Vagina (tissue), 2 donors: ENCODE measurements around the gene CBFA2T3. TPM values are rescaled to one million over a fixed set of nuclear protein-coding genes. Genes with fewer than 3 reads are reported as not detected.
A peak's percentile ranks its signal among the peaks of the same experiment; 100 is the strongest.

Experiments
- DNase-seq, 2 donors: peaks; one replicate each; pipeline ENCODE4 v3.0.0-alpha.2; 2017; ENCODE audit errors: extremely low spot score in 2 of 2
- H3K27ac ChIP-seq: fragments of 200-600 bp; sonication (generic); one replicate; pipeline ENCODE4 v1.5.1; 2019
- H3K27me3 ChIP-seq: fragments of 200-600 bp; sonication (generic); one replicate; pipeline ENCODE4 v1.5.1; 2019
- H3K36me3 ChIP-seq, 2 donors: fragments of 200-600 bp; sonication (generic); one replicate each; pipeline ENCODE4 v1.5.1; 2017 to 2019
- H3K4me1 ChIP-seq: fragments of 200-600 bp; sonication (generic); one replicate; pipeline ENCODE4 v1.5.1; 2019
- H3K4me3 ChIP-seq, 2 donors: fragments of 200-600 bp; sonication (generic); 1 replicate in 1 of 2; 2 replicates in 1 of 2; pipeline ENCODE4 v1.5.1; 2016 to 2019
- H3K9me3 ChIP-seq: fragments of 200-600 bp; sonication (generic); one replicate; pipeline ENCODE4 v1.5.1; 2019
- POLR2A ChIP-seq, 2 donors: fragments of 450-650 bp; IDR thresholded peaks; one replicate each; pipeline ENCODE4 v1.6.1; 2017; ENCODE audit warnings: antibody characterized with exemption in 2 of 2, mild to moderate bottlenecking in 2 of 2, moderate library complexity in 2 of 2
- POLR2AphosphoS5 ChIP-seq, 2 donors: sonication (generic); formaldehyde crosslinking; IDR thresholded peaks; one replicate each; pipeline ENCODE4 v1.9.0; 2017; ENCODE audit warnings: antibody characterized with exemption in 2 of 2, mild to moderate bottlenecking in 2 of 2, low read depth in 1 of 2; ENCODE audit not compliant: insufficient read depth in 1 of 2
- intact Hi-C: fragments of 100-400 bp; cut with DNase I; formaldehyde crosslinking; loops from one replicate; pipeline ENCODE4 v1.15.1; 2023
- total RNA-seq: library from RNA; depleted of rRNA; stranded (reverse); fragments of >200 nt; gene quantifications from one replicate; pipeline ENCODE4 v1.2.3, GENCODE V29; 2016
- TF ChIP-seq, protein P1 (sequence below), 3 experiments: fragments of 450-650 bp in 2 of 3; fragments of 200-600 bp in 1 of 3; sonication (generic) in 1 of 3; IDR thresholded peaks; one replicate each; pipeline ENCODE4 v1.5.1; 2017 to 2019; ENCODE audit warnings: antibody characterized with exemption in 3 of 3, mild to moderate bottlenecking in 2 of 3, moderate library complexity in 2 of 3

CBFA2T3 gene
- total RNA-seq, 1 donor from 2014 or later: 2.7 TPM

DNA sequence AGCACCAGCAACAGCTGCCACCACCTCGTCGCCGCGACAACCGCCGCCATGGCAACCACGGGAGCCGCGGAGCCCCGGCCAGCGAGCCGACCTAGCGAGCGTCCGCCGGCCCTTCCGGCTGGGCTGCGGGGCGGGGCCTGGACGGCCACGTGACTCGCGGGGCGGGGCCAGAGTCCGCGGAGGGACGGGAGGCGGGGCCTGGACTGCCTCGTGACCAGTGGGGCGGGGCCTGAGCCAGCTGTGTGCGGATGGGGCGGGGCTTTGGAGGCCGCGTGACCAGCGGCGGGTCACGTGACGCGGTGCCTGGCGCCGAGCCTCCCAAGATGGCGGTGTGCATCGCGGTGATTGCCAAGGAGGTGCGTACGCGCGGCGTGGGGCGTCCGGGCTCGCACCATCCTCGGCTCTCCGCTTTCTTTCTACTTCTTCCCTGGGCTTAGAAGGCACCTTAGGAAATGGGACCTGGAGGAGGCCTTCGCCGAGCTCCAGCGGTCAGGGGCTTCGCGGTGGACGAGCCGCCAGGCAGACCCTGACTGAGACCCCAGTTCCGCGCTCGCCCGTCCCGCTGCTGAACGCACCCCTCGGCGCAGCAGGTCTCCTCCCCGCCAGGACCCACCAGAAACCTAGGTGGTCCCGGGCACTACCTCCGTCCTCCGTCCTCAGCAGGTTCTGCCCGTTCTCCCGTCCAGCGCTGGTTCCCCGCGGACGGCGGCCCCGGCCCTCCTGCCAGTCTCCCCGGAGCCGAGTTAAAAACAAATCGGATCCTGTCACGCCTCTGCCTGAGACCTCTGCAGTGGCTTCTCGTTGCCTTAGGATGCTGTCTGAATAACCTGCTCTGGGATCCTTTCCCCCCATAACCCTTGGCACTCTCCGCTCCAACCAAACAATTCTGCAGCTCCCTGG is 119.9 kb downstream of the CBFA2T3 start, which contains the start of the genes GALNS and TRAPPC2L:
TSS of gene GALNS (minus strand) at position 120 of the 900 bp plus-strand sequence. CDS start at position 50, 70 bp downstream.
TSS of gene TRAPPC2L (plus strand) at position 300 of the 900 bp plus-strand sequence. CDS start at position 324, 24 bp downstream.
- H3K4me1 ChIP-seq: peaks cover 45% of the 10 kb centered on the region
- H3K27me3 ChIP-seq: no peaks in the 10 kb centered on the region
- H3K36me3 ChIP-seq: peaks cover 0 to 36% of the 10 kb centered on the region in 2 donors
- no peaks in the 10 kb centered on the region for H3K9me3 ChIP-seq
- peak within 1 kb of the TSS; percentile 99 for H3K4me3 ChIP-seq
- peak; percentile 94 to 98 for DNase-seq
- intact Hi-C loops: loop anchor here (1.0 kb wide), 1 partner anchor 73 kb away; no protein-coding TSS in a partner anchor
- TF ChIP-seq, protein P1, sequence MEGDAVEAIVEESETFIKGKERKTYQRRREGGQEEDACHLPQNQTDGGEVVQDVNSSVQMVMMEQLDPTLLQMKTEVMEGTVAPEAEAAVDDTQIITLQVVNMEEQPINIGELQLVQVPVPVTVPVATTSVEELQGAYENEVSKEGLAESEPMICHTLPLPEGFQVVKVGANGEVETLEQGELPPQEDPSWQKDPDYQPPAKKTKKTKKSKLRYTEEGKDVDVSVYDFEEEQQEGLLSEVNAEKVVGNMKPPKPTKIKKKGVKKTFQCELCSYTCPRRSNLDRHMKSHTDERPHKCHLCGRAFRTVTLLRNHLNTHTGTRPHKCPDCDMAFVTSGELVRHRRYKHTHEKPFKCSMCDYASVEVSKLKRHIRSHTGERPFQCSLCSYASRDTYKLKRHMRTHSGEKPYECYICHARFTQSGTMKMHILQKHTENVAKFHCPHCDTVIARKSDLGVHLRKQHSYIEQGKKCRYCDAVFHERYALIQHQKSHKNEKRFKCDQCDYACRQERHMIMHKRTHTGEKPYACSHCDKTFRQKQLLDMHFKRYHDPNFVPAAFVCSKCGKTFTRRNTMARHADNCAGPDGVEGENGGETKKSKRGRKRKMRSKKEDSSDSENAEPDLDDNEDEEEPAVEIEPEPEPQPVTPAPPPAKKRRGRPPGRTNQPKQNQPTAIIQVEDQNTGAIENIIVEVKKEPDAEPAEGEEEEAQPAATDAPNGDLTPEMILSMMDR (IDR thresholded peaks at IDR 0.05): no peak
- peak; percentile 89 to 90 for TF ChIP-seq POLR2AphosphoS5 (IDR thresholded peaks at IDR 0.05; ENCODE audit: insufficient read depth in 1 of 2, low read depth in 1 of 2)
- peak in 1 of 2 donors; percentile 49 for TF ChIP-seq POLR2A (IDR thresholded peaks at IDR 0.05)
- H3K27ac ChIP-seq: peak within 1 kb of the TSS; percentile 84

DNA sequence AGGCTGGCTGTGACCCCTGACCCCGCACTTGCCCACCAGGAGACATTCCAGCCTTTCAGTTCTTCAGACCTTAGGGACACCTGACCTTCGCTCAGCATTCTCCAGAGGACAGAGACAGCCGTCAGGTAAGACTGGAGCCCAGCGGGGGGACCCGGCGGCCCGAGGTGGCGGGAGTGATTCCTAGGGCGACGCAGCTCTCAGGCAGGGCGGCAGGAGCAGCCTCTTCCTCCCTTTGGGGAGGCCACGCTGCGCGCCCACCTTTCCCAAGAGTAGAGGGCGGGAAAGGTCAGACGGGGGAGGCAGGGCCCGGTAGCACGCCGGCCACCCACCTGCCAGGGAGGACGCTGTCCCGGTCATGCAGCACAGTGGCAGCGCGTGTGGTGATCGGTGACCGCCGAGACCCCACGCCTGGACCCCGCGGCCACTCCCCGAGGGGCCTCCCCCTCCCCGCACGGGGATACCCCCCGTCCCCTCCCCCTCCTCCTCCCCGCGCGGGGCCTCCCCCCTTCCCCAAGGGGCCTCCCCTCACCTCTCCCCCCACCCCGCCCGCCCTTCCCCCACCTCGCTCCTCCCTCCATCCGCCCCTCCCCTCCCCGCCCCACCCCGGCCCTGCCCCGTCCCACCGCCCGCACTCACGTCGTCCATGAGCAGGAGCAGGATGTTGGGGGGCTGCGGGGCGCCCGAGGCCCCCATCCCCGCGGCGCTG is 120.7 kb downstream of the CBFA2T3 start:
- Histone ChIP-seq H3K4me1 (peaks cover 45% of the 10 kb centered on the region), H3K36me3 (peaks cover 0 to 29% of the 10 kb centered on the region in 2 donors), H3K4me3 (peak overlapping the region; percentile 99), H3K9me3 (no peaks in the 10 kb centered on the region), H3K27ac (peak overlapping the region; percentile 84), H3K27me3 (no peaks in the 10 kb centered on the region)
- no peak for DNase-seq
- TF ChIP-seq POLR2A (IDR thresholded peaks at IDR 0.05) (no peak), POLR2AphosphoS5 (IDR thresholded peaks at IDR 0.05; ENCODE audit: insufficient read depth in 1 of 2, low read depth in 1 of 2) (no peak)
- intact Hi-C loops: no loop called here

DNA sequence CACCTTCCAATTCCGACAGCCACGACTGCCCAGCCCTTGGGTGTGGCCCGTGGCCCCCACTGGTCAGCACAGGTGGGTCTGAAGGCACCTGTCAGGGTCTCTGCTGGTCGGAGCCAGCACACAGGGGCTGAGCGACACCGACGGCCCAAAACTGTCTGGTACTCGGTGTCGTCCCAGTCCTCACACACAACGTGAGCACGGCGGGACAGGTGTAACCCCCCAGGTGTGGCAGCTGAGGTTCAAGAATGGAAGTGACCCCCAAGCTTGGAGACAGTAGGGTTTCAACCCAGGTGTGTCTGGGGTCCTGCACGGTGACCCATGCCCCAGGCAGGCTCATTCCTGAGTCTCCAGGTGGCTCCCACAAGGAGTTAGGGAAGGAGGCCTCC is 121.3 kb downstream of the CBFA2T3 start:
- Histone ChIP-seq H3K4me3 (peak overlapping the region; percentile 99), H3K27ac (peak overlapping the region; percentile 84), H3K36me3 (peaks cover 0 to 23% of the 10 kb centered on the region in 2 donors), H3K4me1 (peaks cover 45% of the 10 kb centered on the region), H3K27me3 (no peaks in the 10 kb centered on the region), H3K9me3 (no peaks in the 10 kb centered on the region)
- DNase-seq: no peak
- TF ChIP-seq POLR2A (IDR thresholded peaks at IDR 0.05): no peak
- TF ChIP-seq POLR2AphosphoS5 (IDR thresholded peaks at IDR 0.05; ENCODE audit: insufficient read depth in 1 of 2, low read depth in 1 of 2): no peak
- TF ChIP-seq, protein P1 (IDR thresholded peaks at IDR 0.05): no peak
- intact Hi-C loops: no loop called here

DNA sequence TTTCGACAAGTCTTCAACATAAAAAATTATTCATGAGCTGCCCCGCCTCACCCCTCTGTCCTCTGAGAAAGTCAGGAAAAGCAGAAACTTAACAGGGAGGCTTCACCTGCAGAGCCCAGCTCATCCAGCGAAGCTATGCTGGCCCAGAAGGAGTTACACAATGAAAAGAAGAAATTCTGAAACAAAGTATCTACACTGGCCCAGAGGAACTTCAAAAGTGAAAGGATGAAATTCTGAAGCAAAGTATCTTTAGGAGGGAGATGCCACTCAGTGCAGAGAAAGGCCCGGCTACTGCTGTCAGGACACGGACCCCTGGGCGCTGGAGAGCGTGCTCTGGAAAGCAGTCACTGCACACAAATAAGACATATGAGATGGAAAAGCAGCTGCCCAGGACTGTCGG is 121.8 kb downstream of the CBFA2T3 start:
- intact Hi-C loops: no loop called here
- H3K9me3 ChIP-seq: no peaks in the 10 kb centered on the region
- H3K4me1 ChIP-seq: peaks cover 45% of the 10 kb centered on the region
- no peaks in the 10 kb centered on the region for H3K27me3 ChIP-seq
- H3K27ac ChIP-seq: no peak overlapping the region
- TF ChIP-seq POLR2A (IDR thresholded peaks at IDR 0.05): no peak
- TF ChIP-seq, protein P1 (IDR thresholded peaks at IDR 0.05): no peak
- no peak for TF ChIP-seq POLR2AphosphoS5 (IDR thresholded peaks at IDR 0.05; ENCODE audit: insufficient read depth in 1 of 2, low read depth in 1 of 2)
- H3K36me3 ChIP-seq: peaks cover 0 to 18% of the 10 kb centered on the region in 2 donors
- no peak overlapping the region for H3K4me3 ChIP-seq
- DNase-seq: no peak
